Caco-2 (cell line): ENCODE data around the gene FAM53A. TPM values are rescaled to one million over a fixed set of nuclear protein-coding genes. Genes with fewer than 3 reads are reported as not detected.
"Not testable (repeated sequence)": the region's sequence is repeated elsewhere in the genome, so short reads cannot be mapped to it uniquely, and the experiment has no call there.

Source experiments
- BruUV-seq: library from RNA; stranded (reverse); fragments of 400-500 nt; replicated peaks from 2 replicates; lab custom pipeline; 2021; lab: Mats Ljungman, UMichigan
- CTCF ChIA-PET: fragments of 300-600 bp; sonication (Branson Sonifier 250); formaldehyde crosslinking; loops from one replicate; lab custom pipeline; 2022; ENCODE audit warnings: antibody characterized with exemption; lab: Charles Lee
- POLR2A ChIA-PET: fragments of 300-600 bp; sonication (Branson Sonifier 250); formaldehyde crosslinking; loops from one replicate; lab custom pipeline; 2022; ENCODE audit warnings: antibody characterized with exemption; lab: Charles Lee
- DNase-seq, 2 experiments: peaks; one replicate each; pipeline versions ENCODE4 v3.0.0 to v3.0.0-alpha.2; 2020 to 2022
- H3K27me3 ChIP-seq: replicated peaks from 2 replicates; pipeline ENCODE4 v1.6.0; 2011; ENCODE audit warnings: low read length; ENCODE audit not compliant: control insufficient read depth, insufficient read depth
- H3K36me3 ChIP-seq: 2 replicates; pipeline ENCODE4 v1.5.1; 2011; ENCODE audit warnings: low read length; ENCODE audit not compliant: control insufficient read depth, insufficient read depth
- H3K4me1 ChIP-seq: fragments of 250-450 bp; sonication (Bioruptor Pico); 2 replicates; pipeline ENCODE4 v1.5.1; 2020; ENCODE audit warnings: mild to moderate bottlenecking
- H3K4me3 ChIP-seq: 2 replicates; pipeline ENCODE4 v1.5.1; 2011; ENCODE audit warnings: low read depth, mild to moderate bottlenecking, control low read depth, low read length
- H3K9me3 ChIP-seq: fragments of 250-450 bp; sonication (Bioruptor Pico); 2 replicates; pipeline ENCODE4 v1.5.1; 2020; ENCODE audit warnings: mild to moderate bottlenecking, moderate library complexity
- H3K27ac Mint-ChIP-seq: one replicate; pipeline ENCODE4 v1.8.0; 2022; ENCODE audit warnings: mixed read lengths; ENCODE audit not compliant: unreplicated experiment
- H3K27me3 Mint-ChIP-seq: one replicate; pipeline ENCODE4 v1.8.0; 2022; ENCODE audit warnings: mixed read lengths; ENCODE audit not compliant: insufficient read depth, unreplicated experiment
- H3K36me3 Mint-ChIP-seq: one replicate; pipeline ENCODE4 v1.8.0; 2022; ENCODE audit warnings: mild to moderate bottlenecking, mixed read lengths; ENCODE audit not compliant: insufficient read depth, unreplicated experiment
- H3K4me1 Mint-ChIP-seq: one replicate; pipeline ENCODE4 v1.8.0; 2022; ENCODE audit warnings: low read depth, mixed read lengths; ENCODE audit not compliant: unreplicated experiment
- H3K4me3 Mint-ChIP-seq: one replicate; pipeline ENCODE4 v1.8.0; 2022; ENCODE audit warnings: mild to moderate bottlenecking, moderate library complexity, mixed read lengths; ENCODE audit not compliant: unreplicated experiment
- H3K9me3 Mint-ChIP-seq: one replicate; pipeline ENCODE4 v1.8.0; 2022; ENCODE audit warnings: mixed read lengths; ENCODE audit not compliant: unreplicated experiment
- CTCF ChIP-seq, 2 experiments: fragments of 200-600 bp in 1 of 2; IDR thresholded peaks; 1 replicate in 1 of 2; 2 replicates in 1 of 2; pipeline versions ENCODE4 v1.5.1 to v1.8.0; 2011 to 2022; ENCODE audit warnings: antibody characterized with exemption in 1 of 2, control low read depth in 1 of 2, inconsistent platforms in 1 of 2, low read depth in 1 of 2, low read length in 1 of 2, mild to moderate bottlenecking in 1 of 2, moderate library complexity in 1 of 2; ENCODE audit not compliant: insufficient read depth in 1 of 2, severe bottlenecking in 1 of 2, unreplicated experiment in 1 of 2
- intact Hi-C: fragments of 100-400 bp; cut with micrococcal nuclease; formaldehyde crosslinking; loops from one replicate; pipeline ENCODE4 v1.10.0; 2022; ENCODE audit not compliant: unreplicated experiment
- total RNA-seq: library from RNA; stranded (reverse); gene quantifications from 2 replicates; pipeline ENCODE4 v1.2.3, GENCODE V29; 2022

FAM53A gene
- total RNA-seq, 1 experiment from 2014 or later = 4.1 TPM

GRCh38 chr4:1706358-1706757 is 22.2 kb upstream of the FAM53A start:
- CTCF ChIA-PET = no interaction called here
- H3K9me3 Mint-ChIP-seq = no peaks in the 10 kb centered on the region
- H3K4me3 Mint-ChIP-seq = no peak overlapping the region
- intact Hi-C loops = no loop called here
- Histone ChIP-seq H3K27me3 (no peaks in the 10 kb centered on the region), H3K4me3 (no peak overlapping the region), H3K36me3 (peaks cover 4% of the 10 kb centered on the region), H3K4me1 (peaks cover 29% of the 10 kb centered on the region), H3K9me3 (no peaks in the 10 kb centered on the region)
- TF ChIP-seq CTCF (IDR thresholded peaks at IDR 0.05; ENCODE audit: insufficient read depth in 1 of 2, low read depth in 1 of 2, low read length in 1 of 2, severe bottlenecking in 1 of 2, unreplicated experiment in 1 of 2) = no peak
- no peak for DNase-seq
- no TSS peak for BruUV-seq
- no peak overlapping the region for H3K27ac Mint-ChIP-seq
- H3K27me3 Mint-ChIP-seq = no peaks in the 10 kb centered on the region
- peaks cover 34% of the 10 kb centered on the region for H3K4me1 Mint-ChIP-seq
- peaks cover 96% of the 10 kb centered on the region for H3K36me3 Mint-ChIP-seq
- POLR2A ChIA-PET = interaction anchor here (0.5 kb wide), 1 partner anchor 15 kb away, joined by 3 read pairs; the partner anchor contains the start of genes TACC3 and TMEM129

GRCh38 chr4:1705732-1706131 is 21.6 kb upstream of the FAM53A start:
- ChIA-PET POLR2A (interaction anchor here (0.5 kb wide), 1 partner anchor 15 kb away, joined by 3 read pairs; the partner anchor contains the start of genes TACC3 and TMEM129), CTCF (no interaction called here)
- no peaks in the 10 kb centered on the region for H3K9me3 ChIP-seq
- H3K4me3 Mint-ChIP-seq = no peak overlapping the region
- H3K4me1 ChIP-seq = peaks cover 29% of the 10 kb centered on the region
- intact Hi-C loops = no loop called here
- no peaks in the 10 kb centered on the region for H3K27me3 ChIP-seq
- H3K9me3 Mint-ChIP-seq = no peaks in the 10 kb centered on the region
- H3K36me3 Mint-ChIP-seq = peaks cover 96% of the 10 kb centered on the region
- peaks cover 29% of the 10 kb centered on the region for H3K4me1 Mint-ChIP-seq
- no peak for TF ChIP-seq CTCF (IDR thresholded peaks at IDR 0.05; ENCODE audit: insufficient read depth in 1 of 2, low read depth in 1 of 2, low read length in 1 of 2, severe bottlenecking in 1 of 2, unreplicated experiment in 1 of 2)
- no TSS peak for BruUV-seq
- DNase-seq = no peak
- H3K4me3 ChIP-seq = no peak overlapping the region
- H3K36me3 ChIP-seq = peaks cover 4% of the 10 kb centered on the region
- no peak overlapping the region for H3K27ac Mint-ChIP-seq
- no peaks in the 10 kb centered on the region for H3K27me3 Mint-ChIP-seq

- Mint-ChIP-seq H3K4me3 (no peak overlapping the region), H3K4me1 (peaks cover 15% of the 10 kb centered on the region), H3K36me3 (peaks cover 96% of the 10 kb centered on the region), H3K9me3 (no peaks in the 10 kb centered on the region), H3K27ac (no peak overlapping the region), H3K27me3 (no peaks in the 10 kb centered on the region)
- no TSS peak for BruUV-seq
- H3K4me1 ChIP-seq = peaks cover 14% of the 10 kb centered on the region
- CTCF ChIA-PET = no interaction called here
- H3K9me3 ChIP-seq = no peaks in the 10 kb centered on the region
- no peaks in the 10 kb centered on the region for H3K27me3 ChIP-seq
- TF ChIP-seq CTCF (IDR thresholded peaks at IDR 0.05; ENCODE audit: insufficient read depth in 1 of 2, low read depth in 1 of 2, low read length in 1 of 2, severe bottlenecking in 1 of 2, unreplicated experiment in 1 of 2) = no peak
- POLR2A ChIA-PET = no interaction called here
- no peak overlapping the region for H3K4me3 ChIP-seq
- no peak for DNase-seq
- intact Hi-C loops = no loop called here
- peaks cover 4% of the 10 kb centered on the region for H3K36me3 ChIP-seq
Measured at GRCh38 chr4:1703867-1704266, 19.8 kb upstream of the FAM53A start.

- H3K27ac Mint-ChIP-seq, H3K36me3 ChIP-seq, H3K27me3 Mint-ChIP-seq, POLR2A ChIA-PET, H3K4me1 ChIP-seq, H3K9me3 Mint-ChIP-seq, H3K4me3 Mint-ChIP-seq, H3K4me1 Mint-ChIP-seq, H3K4me3 ChIP-seq, H3K27me3 ChIP-seq, DNase-seq, BruUV-seq, H3K9me3 ChIP-seq, intact Hi-C loops: not testable (repeated sequence)
- H3K36me3 Mint-ChIP-seq = peaks cover 98% of the 10 kb centered on the region
- CTCF ChIA-PET = interaction anchor here (1.3 kb wide), 1 partner anchor 8 kb away, joined by 9 read pairs; no protein-coding TSS in a partner anchor
Measured at GRCh38 chr4:1701671-1702070, 17.6 kb upstream of the FAM53A start.
